H9 (cell line): ENCODE measurements around the gene ELAPOR2. TPM values are rescaled to one million over a fixed set of nuclear protein-coding genes. Genes with fewer than 3 reads are reported as not detected.

Experiments used
- DNase-seq: peaks from one replicate; pipeline ENCODE4 v3.0.0-alpha.2; 2017
- H2AFZ ChIP-seq: one replicate; pipeline ENCODE4 v1.6.1; 2013; ENCODE audit warnings: mild to moderate bottlenecking, low read length, control low read depth, moderate library complexity
- H2AK5ac ChIP-seq: 2 replicates; pipeline ENCODE4 v1.6.1; 2013; ENCODE audit warnings: low read length, control low read depth, mixed read lengths; ENCODE audit not compliant: insufficient read length
- H2BK120ac ChIP-seq: one replicate; pipeline ENCODE4 v1.6.1; 2013; ENCODE audit warnings: low read depth, mild to moderate bottlenecking, low read length, control low read depth, inconsistent platforms; ENCODE audit not compliant: poor library complexity, severe bottlenecking
- H2BK12ac ChIP-seq: 2 replicates; pipeline ENCODE4 v1.6.1; 2013; ENCODE audit warnings: low read length, control low read depth, mixed read lengths, low read depth; ENCODE audit not compliant: insufficient read length
- H2BK15ac ChIP-seq: 2 replicates; pipeline ENCODE4 v1.6.1; 2013; ENCODE audit warnings: low read depth, low read length, control low read depth
- H2BK20ac ChIP-seq: one replicate; pipeline ENCODE4 v1.6.1; 2013; ENCODE audit warnings: low read depth, mild to moderate bottlenecking, low read length, control low read depth, inconsistent platforms; ENCODE audit not compliant: poor library complexity, severe bottlenecking
- H2BK5ac ChIP-seq: 2 replicates; pipeline ENCODE4 v1.6.1; 2013; ENCODE audit warnings: low read length, control low read depth, mixed read lengths; ENCODE audit not compliant: insufficient read length
- H3K14ac ChIP-seq: 2 replicates; pipeline ENCODE4 v1.6.1; 2013; ENCODE audit warnings: low read length, control low read depth; ENCODE audit not compliant: insufficient read depth
- H3K18ac ChIP-seq: 2 replicates; pipeline ENCODE4 v1.6.1; 2013; ENCODE audit warnings: low read depth, mild to moderate bottlenecking, mixed read lengths, low read length, control low read depth; ENCODE audit not compliant: insufficient read length
- H3K23ac ChIP-seq: 2 replicates; pipeline ENCODE4 v1.6.1; 2013; ENCODE audit warnings: low read length, control low read depth, mixed read lengths, low read depth; ENCODE audit not compliant: insufficient read length
- H3K23me2 ChIP-seq: 2 replicates; pipeline ENCODE4 v1.6.1; 2013; ENCODE audit warnings: low read depth, mild to moderate bottlenecking, mixed read lengths, low read length, control low read depth; ENCODE audit not compliant: insufficient read length, poor library complexity, severe bottlenecking
- H3K27ac ChIP-seq: 2 replicates; pipeline ENCODE4 v1.5.1; 2013; ENCODE audit warnings: low read length, control low read depth, mixed read lengths, low read depth; ENCODE audit not compliant: insufficient read length
- H3K27me3 ChIP-seq: 2 replicates; pipeline ENCODE4 v1.6.1; 2013; ENCODE audit warnings: low read length, control low read depth, inconsistent platforms; ENCODE audit not compliant: insufficient read depth
- H3K4ac ChIP-seq: 2 replicates; pipeline ENCODE4 v1.6.1; 2013; ENCODE audit warnings: low read depth, mild to moderate bottlenecking, control low read depth, inconsistent platforms, low read length, moderate library complexity
- H3K4me1 ChIP-seq: 2 replicates; pipeline ENCODE4 v1.6.1; 2013; ENCODE audit warnings: low read length, control low read depth, inconsistent platforms; ENCODE audit not compliant: insufficient read depth
- H3K4me2 ChIP-seq: 2 replicates; pipeline ENCODE4 v1.6.1; 2013; ENCODE audit warnings: low read length, control low read depth, mixed read lengths; ENCODE audit not compliant: insufficient read length, insufficient read depth
- H3K56ac ChIP-seq: 2 replicates; pipeline ENCODE4 v1.6.1; 2013; ENCODE audit warnings: low read depth, mild to moderate bottlenecking, mixed read lengths, low read length, control low read depth; ENCODE audit not compliant: insufficient read length
- H3K79me1 ChIP-seq: 2 replicates; pipeline ENCODE4 v1.6.1; 2013; ENCODE audit warnings: low read depth, mild to moderate bottlenecking, moderate library complexity, low read length, control low read depth, inconsistent platforms; ENCODE audit not compliant: insufficient read depth, poor library complexity, severe bottlenecking
- H3K79me2 ChIP-seq: 2 replicates; pipeline ENCODE4 v1.6.1; 2013; ENCODE audit warnings: low read length, control low read depth, inconsistent platforms; ENCODE audit not compliant: insufficient read depth
- H3K9ac ChIP-seq: 2 replicates; pipeline ENCODE4 v1.6.1; 2013; ENCODE audit warnings: low read length, control low read depth, mixed read lengths; ENCODE audit not compliant: insufficient read length; ENCODE audit errors: extremely low read depth
- H3K9me3 ChIP-seq: one replicate; pipeline ENCODE4 v1.6.1; 2013; ENCODE audit warnings: low read depth, low read length, inconsistent platforms; ENCODE audit not compliant: control insufficient read depth
- H3T11ph ChIP-seq: one replicate; pipeline ENCODE4 v1.6.1; 2013; ENCODE audit warnings: mild to moderate bottlenecking, low read length, control low read depth, inconsistent platforms
- H4K20me1 ChIP-seq: one replicate; pipeline ENCODE4 v1.6.1; 2013; ENCODE audit not compliant: control insufficient read depth, insufficient read length, insufficient read depth
- H4K5ac ChIP-seq: 2 replicates; pipeline ENCODE4 v1.6.1; 2013; ENCODE audit warnings: low read depth, mild to moderate bottlenecking, mixed read lengths, low read length, control low read depth; ENCODE audit not compliant: insufficient read length
- H4K8ac ChIP-seq: replicated peaks from 2 replicates; pipeline ENCODE4 v1.6.1; 2013; ENCODE audit warnings: low read length, control low read depth, mixed read lengths, low read depth; ENCODE audit not compliant: insufficient read length
- H4K91ac ChIP-seq: 2 replicates; pipeline ENCODE4 v1.6.1; 2013; ENCODE audit warnings: low read depth, mild to moderate bottlenecking, moderate library complexity, mixed read lengths, low read length, control low read depth; ENCODE audit not compliant: insufficient read length
- H3K27ac Mint-ChIP-seq, 3 experiments: 2 replicates in 2 of 3; 3 replicates in 1 of 3; pipeline ENCODE4 v1.8.0; 2020 to 2021; ENCODE audit warnings: mixed read lengths in 3 of 3, mild to moderate bottlenecking in 1 of 3, moderate library complexity in 1 of 3
- H3K27me3 Mint-ChIP-seq: 2 replicates; pipeline ENCODE4 v1.8.0; 2021; ENCODE audit warnings: low read depth, mild to moderate bottlenecking, moderate library complexity, mixed read lengths
- H3K36me3 Mint-ChIP-seq, 3 experiments: 2 replicates in 2 of 3; 3 replicates in 1 of 3; pipeline ENCODE4 v1.8.0; 2020 to 2021; ENCODE audit warnings: low read depth in 3 of 3, mixed read lengths in 3 of 3; ENCODE audit not compliant: insufficient read depth in 1 of 3
- H3K4me1 Mint-ChIP-seq, 2 experiments: 2 replicates each; pipeline ENCODE4 v1.8.0; 2020; ENCODE audit warnings: mixed read lengths in 2 of 2
- H3K4me3 Mint-ChIP-seq, 2 experiments: 2 replicates in 1 of 2; 3 replicates in 1 of 2; pipeline ENCODE4 v1.8.0; 2020 to 2021; ENCODE audit warnings: mild to moderate bottlenecking in 2 of 2, mixed read lengths in 2 of 2, moderate library complexity in 1 of 2
- H3K9me3 Mint-ChIP-seq, 2 experiments: 2 replicates in 1 of 2; 3 replicates in 1 of 2; pipeline ENCODE4 v1.8.0; 2020; ENCODE audit warnings: mild to moderate bottlenecking in 2 of 2, mixed read lengths in 2 of 2, moderate library complexity in 1 of 2
- CTCF ChIP-seq: fragments of 200-600 bp; sonication (generic); conservative IDR thresholded peaks from 3 replicates; pipeline ENCODE4 v1.8.0; 2021; ENCODE audit warnings: antibody characterized with exemption, mild to moderate bottlenecking
- WGBS: extraction: QIAGEN DNeasy Blood & Tissue Kit; methylation state at CpG from one replicate; pipeline ENCODE4 v1.1.7; 2013; ENCODE audit warnings: missing lambda C conversion rate, low lambda C conversion rate, mixed read lengths; ENCODE audit not compliant: insufficient read length; ENCODE audit errors: extremely low coverage; 5-methylcytosine and 5-hydroxymethylcytosine counted together
- long read RNA-seq: library from polyadenylated mRNA; unstranded; transcript quantifications from one replicate; pipeline ENCODE4 v2.0.0, GENCODE V29; 2020
- total RNA-seq: library from RNA; stranded (reverse); gene quantifications from 2 replicates; pipeline ENCODE4 v1.2.1, GENCODE V29; 2021

ELAPOR2 gene
- total RNA-seq = 36.8 and 39.0 TPM in 2 replicates
- long read RNA-seq, partial matches to known transcripts = 65 of 146 reads
- long read RNA-seq, other reads (novel, unspliced or antisense) = 81 of 146 reads

GRCh38 chr7:87059525-87060287 lies at the start of gene ELAPOR2:
Gene ELAPOR2 (minus strand): TSS chr7:87059654. CDS start chr7:87059513, 141 bp downstream.
- Histone ChIP-seq H3K14ac (no peak within 1 kb of the TSS), H4K5ac (peak within 1 kb of the TSS; percentile 47), H3K9ac (peak within 1 kb of the TSS; percentile 76), H2BK20ac (no peak within 1 kb of the TSS), H3K9me3 (no peaks in the 10 kb centered on the region), H3K23me2 (peaks cover 10% of the 10 kb centered on the region), H3K23ac (no peak within 1 kb of the TSS), H2AK5ac (no peak within 1 kb of the TSS), H3K27ac (no peak within 1 kb of the TSS), H3K79me1 (no peaks in the 10 kb centered on the region), H4K91ac (no peak within 1 kb of the TSS), H3K56ac (no peak within 1 kb of the TSS), H2AFZ (peak within 1 kb of the TSS; percentile 88), H3K27me3 (no peaks in the 10 kb centered on the region; the same call in 1 of the 2 replicates), H2BK5ac (no peak within 1 kb of the TSS), H3K18ac (peak within 1 kb of the TSS; percentile 59), H2BK120ac (no peak within 1 kb of the TSS), H3K79me2 (no peaks in the 10 kb centered on the region), H2BK15ac (no peak within 1 kb of the TSS), H3T11ph (no peak within 1 kb of the TSS), H3K4ac (no peak within 1 kb of the TSS), H4K20me1 (no peaks in the 10 kb centered on the region), H3K4me1 (no peaks in the 10 kb centered on the region), H4K8ac (peak within 1 kb of the TSS; percentile 5), H2BK12ac (no peak within 1 kb of the TSS), H3K4me2 (peak within 1 kb of the TSS; percentile 87)
- Mint-ChIP-seq H3K4me1 (peaks cover 12 to 15% of the 10 kb centered on the region in 2 experiments), H3K36me3 (no peaks in the 10 kb centered on the region; a peak in 1 of 7 replicates), H3K27ac (peak within 1 kb of the TSS in 2 of 3 experiments; percentile 56 to 94; a peak in 6 of 7 replicates), H3K27me3 (peaks cover 16% of the 10 kb centered on the region), H3K9me3 (no peaks in the 10 kb centered on the region; a peak in 2 of 5 replicates), H3K4me3 (peak within 1 kb of the TSS; percentile 88 to 95)
- no CpG with 5 or more reads among the region's 70 CpGs for WGBS
- peak; percentile 68 for TF ChIP-seq CTCF
- DNase-seq = peak; percentile 90
